ENCODE measurements around the gene FIGLA.

GRCh38 chr2:70796262-70796661 lies 5.8 kb upstream of the FIGLA start:
- TF ChIP-seq CTCF (IDR thresholded peaks at IDR 0.05) (no peak), POLR2A (IDR thresholded peaks at IDR 0.05) (no peak)

Data from vagina (tissue), 2 donors.